H1 (cell line): ENCODE results near the gene FKBP5. TPM values are rescaled to one million over a fixed set of nuclear protein-coding genes. Genes with fewer than 3 reads are reported as not detected.

Source experiments
- EP300 ChIP-seq, 2 experiments: IDR thresholded peaks; 1 replicate in 1 of 2; 2 replicates in 1 of 2; pipeline ENCODE4 v1.6.1; 2011 to 2012; ENCODE audit warnings: low read depth in 2 of 2, low read length in 2 of 2, mild to moderate bottlenecking in 2 of 2, borderline replicate concordance in 1 of 2, inconsistent platforms in 1 of 2, moderate library complexity in 1 of 2
- KDM1A ChIP-seq: fragments of 200-600, 300-600 bp; sonication (generic); IDR thresholded peaks from 2 replicates; pipeline ENCODE4 v1.7.1; 2016; ENCODE audit warnings: mild to moderate bottlenecking, low read length, borderline replicate concordance
- RFX5 ChIP-seq: IDR thresholded peaks from 2 replicates; pipeline ENCODE4 v1.6.1; 2011; ENCODE audit warnings: low read depth, low read length, improper control_type of control experiment, borderline replicate concordance
- SP2 ChIP-seq: IDR thresholded peaks from 2 replicates; pipeline ENCODE4 v1.6.1; 2012; ENCODE audit warnings: mild to moderate bottlenecking, low read length, inconsistent platforms
- SRF ChIP-seq: IDR thresholded peaks from 2 replicates; pipeline ENCODE4 v1.6.1; 2011; ENCODE audit warnings: mild to moderate bottlenecking, low read depth, low read length, moderate library complexity
- ZNF274 ChIP-seq: IDR thresholded peaks from 2 replicates; pipeline ENCODE4 v1.7.0; 2012; ENCODE audit warnings: low read length, borderline replicate concordance; ENCODE audit errors: extremely low read depth
- polyA plus RNA-seq, 7 experiments: library from polyadenylated mRNA; depleted of rRNA in 3 of 7; stranded (reverse) in 5 of 7; unstranded in 2 of 7; fragments of >200 nt in 5 of 7; fragments of 200-250 nt in 2 of 7; gene quantifications; 1 replicate in 5 of 7; 2 replicates in 1 of 7; 4 replicates in 1 of 7; pipeline versions ENCODE4 v1.2.1 to v1.2.3, GENCODE V29; 2011 to 2013; ENCODE audit warnings: missing spikeins in 2 of 7, mixed read lengths in 2 of 7
- total RNA-seq: library from RNA; stranded (reverse); fragmentation: NEBNext Ultra II Directional; extraction: Animal tissue kit (Norgen Biotek cat#: 25700); gene quantifications from 2 replicates; pipeline ENCODE4 v1.2.1, GENCODE V29; 2021

FKBP5 gene
- total and polyA plus RNA-seq, 2 of the 8 experiments (the other 6 are each of a cell fraction or from before 2014, with no cell fraction given), result 14.3 to 40.4 TPM

DNA sequence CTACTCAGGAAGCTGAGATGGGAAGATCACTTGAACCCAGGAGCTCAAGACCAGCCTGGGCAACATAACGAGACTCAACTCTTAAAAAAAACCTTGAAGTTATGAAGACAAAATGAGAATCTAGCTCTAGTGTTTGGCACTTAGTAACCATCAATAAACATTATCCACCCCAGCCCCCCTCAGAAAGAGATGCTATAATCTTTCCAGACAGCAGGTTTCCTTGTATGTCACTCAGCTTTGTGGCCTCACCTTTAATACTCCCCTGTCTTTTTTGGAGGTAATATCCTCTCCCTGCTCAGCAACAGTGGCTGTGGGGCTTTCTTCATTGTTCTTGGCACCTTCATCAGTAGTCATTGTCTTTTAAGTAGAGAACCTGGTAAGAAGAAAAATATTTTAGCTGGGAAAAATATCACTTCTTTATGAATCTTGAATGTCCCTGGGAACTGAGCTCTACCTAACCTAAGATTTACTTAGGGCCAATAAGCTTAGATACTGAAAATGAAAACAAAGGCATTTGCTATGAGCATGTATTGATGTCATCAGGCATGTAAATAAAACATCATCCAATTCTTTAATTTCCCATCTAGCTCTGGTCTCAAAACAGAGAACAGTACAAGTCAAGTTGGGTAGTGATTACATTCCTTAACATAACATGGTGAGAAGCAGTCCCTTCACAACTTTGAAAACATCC, 46.1 kb downstream of the FKBP5 start (continued):
- no peak for TF ChIP-seq EP300 (IDR thresholded peaks at IDR 0.05; ENCODE audit: borderline replicate concordance in 1 of 2, low read depth in 2 of 2, low read length in 2 of 2)
- TF ChIP-seq ZNF274, result no peak
- TF ChIP-seq RFX5, result no peak
- TF ChIP-seq SRF, result no peak
- no peak for TF ChIP-seq SP2
- no peak for TF ChIP-seq KDM1A
